GM23338 (cell line): Measurements from ENCODE around the gene KLF7. TPM values are rescaled to one million over a fixed set of nuclear protein-coding genes. Genes with fewer than 3 reads are reported as not detected.
A peak's percentile ranks its signal among the peaks of the same experiment; 100 is the strongest.

Source experiments
- ATAC-seq: fragments of 200-7000 bp; cut with Tn5 transposase; 3 replicates; pipeline ENCODE4 v1.9.1; 2020
- DNase-seq: peaks from one replicate; pipeline ENCODE4 v3.0.0-alpha.2; 2015; ENCODE audit warnings: low spot score
- H2AFZ ChIP-seq: fragments of 200-600 bp; sonication (generic); 2 replicates; pipeline ENCODE4 v1.8.0; 2016; ENCODE audit warnings: antibody characterized with exemption, mild to moderate bottlenecking, moderate library complexity
- H3F3A ChIP-seq: fragments of 200-600 bp; sonication (generic); replicated peaks from 2 replicates; pipeline ENCODE4 v1.8.0; 2017; ENCODE audit warnings: antibody characterized with exemption, mixed run types, low read depth
- H3K27ac ChIP-seq: fragments of 200-600 bp; sonication (generic); 2 replicates; pipeline ENCODE4 v1.6.1; 2016; ENCODE audit warnings: low read depth
- H3K27me3 ChIP-seq: fragments of 200-600 bp; sonication (generic); 2 replicates; pipeline ENCODE4 v1.8.0; 2016; ENCODE audit warnings: mild to moderate bottlenecking, mixed run types, moderate library complexity; ENCODE audit not compliant: insufficient read depth
- H3K36me3 ChIP-seq: fragments of 200-600 bp; sonication (generic); 2 replicates; pipeline ENCODE4 v1.8.0; 2016; ENCODE audit warnings: mild to moderate bottlenecking; ENCODE audit not compliant: insufficient read depth
- H3K4me1 ChIP-seq: fragments of 200-600 bp; sonication (generic); 2 replicates; pipeline ENCODE4 v1.8.0; 2016; ENCODE audit warnings: mild to moderate bottlenecking, moderate library complexity; ENCODE audit not compliant: insufficient read depth
- H3K4me2 ChIP-seq: fragments of 200-600 bp; sonication (generic); 2 replicates; pipeline ENCODE4 v1.7.1; 2017; ENCODE audit warnings: mixed run types
- H3K4me3 ChIP-seq: fragments of 200-600 bp; sonication (generic); 2 replicates; pipeline ENCODE4 v1.6.1; 2016; ENCODE audit warnings: mixed run types
- H3K79me2 ChIP-seq: fragments of 200-600 bp; sonication (generic); replicated peaks from 2 replicates; pipeline ENCODE4 v1.8.0; 2017; ENCODE audit warnings: mild to moderate bottlenecking; ENCODE audit not compliant: insufficient read depth
- H3K9me2 ChIP-seq: fragments of 200-600 bp; sonication (generic); 2 replicates; pipeline ENCODE4 v1.8.0; 2017; ENCODE audit not compliant: insufficient read depth
- H4K20me1 ChIP-seq: fragments of 200-600 bp; sonication (generic); replicated peaks from 2 replicates; pipeline ENCODE4 v1.8.0; 2017; ENCODE audit warnings: mild to moderate bottlenecking; ENCODE audit not compliant: insufficient read depth
- H3K27ac Mint-ChIP-seq: 2 replicates; pipeline ENCODE4 v1.8.0; 2020; ENCODE audit warnings: inconsistent platforms, mild to moderate bottlenecking, moderate library complexity, mixed read lengths
- H3K27me3 Mint-ChIP-seq: 3 replicates; pipeline ENCODE4 v1.8.0; 2022; ENCODE audit warnings: low read depth, mild to moderate bottlenecking, moderate library complexity, mixed read lengths, inconsistent platforms; ENCODE audit not compliant: insufficient read depth, poor library complexity
- H3K36me3 Mint-ChIP-seq: 3 replicates; pipeline ENCODE4 v1.8.0; 2021; ENCODE audit warnings: low read depth, mild to moderate bottlenecking, inconsistent platforms, moderate library complexity, mixed read lengths
- H3K4me1 Mint-ChIP-seq: 3 replicates; pipeline ENCODE4 v1.8.0; 2020; ENCODE audit warnings: mild to moderate bottlenecking, inconsistent platforms, mixed read lengths
- H3K4me3 Mint-ChIP-seq: 3 replicates; pipeline ENCODE4 v1.8.0; 2021; ENCODE audit warnings: moderate library complexity, mild to moderate bottlenecking, inconsistent platforms, mixed read lengths
- H3K9me3 Mint-ChIP-seq: 3 replicates; pipeline ENCODE4 v1.8.0; 2020; ENCODE audit warnings: moderate library complexity, mild to moderate bottlenecking, inconsistent platforms, mixed read lengths
- POLR2AphosphoS5 ChIP-seq: IDR thresholded peaks from 2 replicates; pipeline ENCODE4 v1.6.1; 2016; ENCODE audit warnings: antibody characterized with exemption, low read depth
- STAT1 ChIP-seq: IDR thresholded peaks from one replicate; pipeline ENCODE4 v1.6.1; 2016; ENCODE audit warnings: antibody characterized with exemption; ENCODE audit not compliant: unreplicated experiment
- polyA plus RNA-seq: library from polyadenylated mRNA; unstranded; fragments of >200 nt; fragmentation: Nextera tagmentation; extraction: Ambion mirVana; gene quantifications from 2 replicates; pipeline ENCODE4 v1.2.1, GENCODE V29; 2016
- total RNA-seq: library from RNA; depleted of rRNA; stranded (reverse); fragments of >200 nt; shearing (Covaris generic); gene quantifications from 2 replicates; pipeline ENCODE4 v1.2.3, GENCODE V29; 2014
- TF ChIP-seq, protein P1 (sequence below): fragments of 250-450 bp; sonication (Bioruptor Pico); IDR thresholded peaks from 2 replicates; pipeline ENCODE4 v1.5.0; 2020; ENCODE audit warnings: mild to moderate bottlenecking, moderate library complexity
- TF ChIP-seq, protein P2 (sequence below): IDR thresholded peaks from one replicate; pipeline ENCODE4 v1.6.1; 2018; ENCODE audit warnings: antibody characterized with exemption; ENCODE audit not compliant: unreplicated experiment

The KLF7 gene
- total and polyA plus RNA-seq, 2 experiments from 2014 or later: 5.7 to 15.4 TPM

DNA sequence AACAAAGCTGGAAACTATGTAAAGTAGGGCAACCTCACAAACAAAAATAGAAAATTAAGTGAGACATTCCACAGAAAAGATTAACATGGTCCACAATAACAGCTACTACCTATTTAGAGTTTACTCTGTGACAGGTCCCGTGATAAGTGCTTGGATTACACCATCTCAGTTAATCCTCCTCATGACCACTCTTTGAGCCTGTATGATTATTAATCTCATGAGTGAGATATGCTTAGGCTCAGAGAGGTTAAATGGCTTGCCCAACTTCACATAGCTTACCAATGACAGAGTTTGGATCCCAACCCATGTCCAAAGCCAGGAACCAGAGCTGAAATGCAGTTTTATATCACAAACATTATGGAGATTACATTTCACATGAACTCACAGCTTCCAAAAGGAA is 37.3 kb upstream of the KLF7 start:
- H3K27me3 Mint-ChIP-seq: no peaks in the 10 kb centered on the region
- no peaks in the 10 kb centered on the region for H3K36me3 Mint-ChIP-seq
- Histone ChIP-seq H3K9me2 (0 out of 2 replicates have a peak, but pooled peaks cover 4% of the 10 kb centered on the region), H3K4me1 (no peaks in the 10 kb centered on the region), H3K4me2 (no peak overlapping the region), H3K36me3 (no peaks in the 10 kb centered on the region), H3K27ac (no peak overlapping the region), H3K79me2 (no peaks in the 10 kb centered on the region), H3K4me3 (no peak overlapping the region), H3K27me3 (no peaks in the 10 kb centered on the region), H2AFZ (no peak overlapping the region), H4K20me1 (no peaks in the 10 kb centered on the region), H3F3A (no peaks in the 10 kb centered on the region)
- H3K27ac Mint-ChIP-seq: no peak overlapping the region
- no peaks in the 10 kb centered on the region for H3K9me3 Mint-ChIP-seq
- H3K4me3 Mint-ChIP-seq: no peak overlapping the region
- no peak for DNase-seq
- no peak for ATAC-seq
- TF ChIP-seq POLR2AphosphoS5: no peak
- TF ChIP-seq, protein P1, sequence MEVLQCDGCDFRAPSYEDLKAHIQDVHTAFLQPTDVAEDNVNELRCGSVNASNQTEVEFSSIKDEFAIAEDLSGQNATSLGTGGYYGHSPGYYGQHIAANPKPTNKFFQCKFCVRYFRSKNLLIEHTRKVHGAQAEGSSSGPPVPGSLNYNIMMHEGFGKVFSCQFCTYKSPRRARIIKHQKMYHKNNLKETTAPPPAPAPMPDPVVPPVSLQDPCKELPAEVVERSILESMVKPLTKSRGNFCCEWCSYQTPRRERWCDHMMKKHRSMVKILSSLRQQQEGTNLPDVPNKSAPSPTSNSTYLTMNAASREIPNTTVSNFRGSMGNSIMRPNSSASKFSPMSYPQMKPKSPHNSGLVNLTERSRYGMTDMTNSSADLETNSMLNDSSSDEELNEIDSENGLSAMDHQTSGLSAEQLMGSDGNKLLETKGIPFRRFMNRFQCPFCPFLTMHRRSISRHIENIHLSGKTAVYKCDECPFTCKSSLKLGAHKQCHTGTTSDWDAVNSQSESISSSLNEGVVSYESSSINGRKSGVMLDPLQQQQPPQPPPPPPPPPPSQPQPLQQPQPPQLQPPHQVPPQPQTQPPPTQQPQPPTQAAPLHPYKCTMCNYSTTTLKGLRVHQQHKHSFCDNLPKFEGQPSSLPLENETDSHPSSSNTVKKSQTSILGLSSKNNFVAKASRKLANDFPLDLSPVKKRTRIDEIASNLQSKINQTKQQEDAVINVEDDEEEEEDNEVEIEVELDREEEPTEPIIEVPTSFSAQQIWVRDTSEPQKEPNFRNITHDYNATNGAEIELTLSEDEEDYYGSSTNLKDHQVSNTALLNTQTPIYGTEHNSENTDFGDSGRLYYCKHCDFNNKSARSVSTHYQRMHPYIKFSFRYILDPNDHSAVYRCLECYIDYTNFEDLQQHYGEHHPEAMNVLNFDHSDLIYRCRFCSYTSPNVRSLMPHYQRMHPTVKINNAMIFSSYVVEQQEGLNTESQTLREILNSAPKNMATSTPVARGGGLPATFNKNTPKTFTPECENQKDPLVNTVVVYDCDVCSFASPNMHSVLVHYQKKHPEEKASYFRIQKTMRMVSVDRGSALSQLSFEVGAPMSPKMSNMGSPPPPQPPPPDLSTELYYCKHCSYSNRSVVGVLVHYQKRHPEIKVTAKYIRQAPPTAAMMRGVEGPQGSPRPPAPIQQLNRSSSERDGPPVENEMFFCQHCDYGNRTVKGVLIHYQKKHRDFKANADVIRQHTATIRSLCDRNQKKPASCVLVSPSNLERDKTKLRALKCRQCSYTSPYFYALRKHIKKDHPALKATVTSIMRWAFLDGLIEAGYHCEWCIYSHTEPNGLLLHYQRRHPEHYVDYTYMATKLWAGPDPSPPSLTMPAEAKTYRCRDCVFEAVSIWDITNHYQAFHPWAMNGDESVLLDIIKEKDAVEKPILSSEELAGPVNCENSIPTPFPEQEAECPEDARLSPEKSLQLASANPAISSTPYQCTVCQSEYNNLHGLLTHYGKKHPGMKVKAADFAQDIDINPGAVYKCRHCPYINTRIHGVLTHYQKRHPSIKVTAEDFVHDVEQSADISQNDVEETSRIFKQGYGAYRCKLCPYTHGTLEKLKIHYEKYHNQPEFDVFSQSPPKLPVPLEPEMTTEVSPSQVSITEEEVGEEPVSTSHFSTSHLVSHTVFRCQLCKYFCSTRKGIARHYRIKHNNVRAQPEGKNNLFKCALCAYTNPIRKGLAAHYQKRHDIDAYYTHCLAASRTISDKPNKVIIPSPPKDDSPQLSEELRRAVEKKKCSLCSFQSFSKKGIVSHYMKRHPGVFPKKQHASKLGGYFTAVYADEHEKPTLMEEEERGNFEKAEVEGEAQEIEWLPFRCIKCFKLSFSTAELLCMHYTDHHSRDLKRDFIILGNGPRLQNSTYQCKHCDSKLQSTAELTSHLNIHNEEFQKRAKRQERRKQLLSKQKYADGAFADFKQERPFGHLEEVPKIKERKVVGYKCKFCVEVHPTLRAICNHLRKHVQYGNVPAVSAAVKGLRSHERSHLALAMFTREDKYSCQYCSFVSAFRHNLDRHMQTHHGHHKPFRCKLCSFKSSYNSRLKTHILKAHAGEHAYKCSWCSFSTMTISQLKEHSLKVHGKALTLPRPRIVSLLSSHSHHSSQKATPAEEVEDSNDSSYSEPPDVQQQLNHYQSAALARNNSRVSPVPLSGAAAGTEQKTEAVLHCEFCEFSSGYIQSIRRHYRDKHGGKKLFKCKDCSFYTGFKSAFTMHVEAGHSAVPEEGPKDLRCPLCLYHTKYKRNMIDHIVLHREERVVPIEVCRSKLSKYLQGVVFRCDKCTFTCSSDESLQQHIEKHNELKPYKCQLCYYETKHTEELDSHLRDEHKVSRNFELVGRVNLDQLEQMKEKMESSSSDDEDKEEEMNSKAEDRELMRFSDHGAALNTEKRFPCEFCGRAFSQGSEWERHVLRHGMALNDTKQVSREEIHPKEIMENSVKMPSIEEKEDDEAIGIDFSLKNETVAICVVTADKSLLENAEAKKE (CRISPR knock-in tag): no peak
- 0 out of 3 replicates have a peak, but pooled peaks cover 2% of the 10 kb centered on the region for H3K4me1 Mint-ChIP-seq

DNA sequence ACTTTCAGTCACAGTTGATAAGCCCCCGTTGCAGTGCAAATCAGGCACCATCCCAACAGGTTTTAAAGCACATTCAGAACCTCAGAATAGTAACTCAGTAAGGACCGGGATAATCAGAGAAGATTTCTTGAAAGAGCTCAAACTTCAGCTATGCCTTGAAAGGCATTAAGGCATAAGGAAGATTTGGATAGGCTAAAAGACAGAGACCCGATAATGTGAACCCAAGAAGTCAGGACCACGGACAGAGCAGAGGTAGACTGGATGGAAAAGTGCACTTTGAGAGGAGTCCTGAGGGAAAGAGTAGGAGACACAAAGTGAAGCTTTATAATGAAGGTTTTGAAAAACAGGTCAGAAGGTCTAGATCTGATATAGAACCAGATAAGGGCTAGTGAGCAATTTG is 36.9 kb upstream of the KLF7 start:
- Histone ChIP-seq H3K79me2 (no peaks in the 10 kb centered on the region), H3K4me2 (no peak overlapping the region), H2AFZ (no peak overlapping the region), H3K36me3 (no peaks in the 10 kb centered on the region), H4K20me1 (no peaks in the 10 kb centered on the region), H3K4me3 (no peak overlapping the region), H3F3A (no peaks in the 10 kb centered on the region), H3K27ac (no peak overlapping the region), H3K4me1 (no peaks in the 10 kb centered on the region), H3K27me3 (no peaks in the 10 kb centered on the region), H3K9me2 (0 out of 2 replicates have a peak, but pooled peaks cover under 1% of the 10 kb centered on the region)
- Mint-ChIP-seq H3K9me3 (no peaks in the 10 kb centered on the region), H3K4me1 (0 out of 3 replicates have a peak, but pooled peaks cover 2% of the 10 kb centered on the region), H3K36me3 (no peaks in the 10 kb centered on the region), H3K27ac (no peak overlapping the region), H3K27me3 (no peaks in the 10 kb centered on the region), H3K4me3 (no peak overlapping the region)
- ATAC-seq: peak; percentile 94
- no peak for TF ChIP-seq STAT1
- TF ChIP-seq, protein P2, sequence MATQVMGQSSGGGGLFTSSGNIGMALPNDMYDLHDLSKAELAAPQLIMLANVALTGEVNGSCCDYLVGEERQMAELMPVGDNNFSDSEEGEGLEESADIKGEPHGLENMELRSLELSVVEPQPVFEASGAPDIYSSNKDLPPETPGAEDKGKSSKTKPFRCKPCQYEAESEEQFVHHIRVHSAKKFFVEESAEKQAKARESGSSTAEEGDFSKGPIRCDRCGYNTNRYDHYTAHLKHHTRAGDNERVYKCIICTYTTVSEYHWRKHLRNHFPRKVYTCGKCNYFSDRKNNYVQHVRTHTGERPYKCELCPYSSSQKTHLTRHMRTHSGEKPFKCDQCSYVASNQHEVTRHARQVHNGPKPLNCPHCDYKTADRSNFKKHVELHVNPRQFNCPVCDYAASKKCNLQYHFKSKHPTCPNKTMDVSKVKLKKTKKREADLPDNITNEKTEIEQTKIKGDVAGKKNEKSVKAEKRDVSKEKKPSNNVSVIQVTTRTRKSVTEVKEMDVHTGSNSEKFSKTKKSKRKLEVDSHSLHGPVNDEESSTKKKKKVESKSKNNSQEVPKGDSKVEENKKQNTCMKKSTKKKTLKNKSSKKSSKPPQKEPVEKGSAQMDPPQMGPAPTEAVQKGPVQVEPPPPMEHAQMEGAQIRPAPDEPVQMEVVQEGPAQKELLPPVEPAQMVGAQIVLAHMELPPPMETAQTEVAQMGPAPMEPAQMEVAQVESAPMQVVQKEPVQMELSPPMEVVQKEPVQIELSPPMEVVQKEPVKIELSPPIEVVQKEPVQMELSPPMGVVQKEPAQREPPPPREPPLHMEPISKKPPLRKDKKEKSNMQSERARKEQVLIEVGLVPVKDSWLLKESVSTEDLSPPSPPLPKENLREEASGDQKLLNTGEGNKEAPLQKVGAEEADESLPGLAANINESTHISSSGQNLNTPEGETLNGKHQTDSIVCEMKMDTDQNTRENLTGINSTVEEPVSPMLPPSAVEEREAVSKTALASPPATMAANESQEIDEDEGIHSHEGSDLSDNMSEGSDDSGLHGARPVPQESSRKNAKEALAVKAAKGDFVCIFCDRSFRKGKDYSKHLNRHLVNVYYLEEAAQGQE: peak; percentile 90
- DNase-seq: peak; percentile 86
